Stimulated activated CD8-positive, alpha-beta memory T cell treated with anti-CD3 and anti-CD28 coated beads, Interleukin-15, amount 100 ng/mL, for 4 hours (primary cell): ENCODE results near the gene FNDC3B.

Experiments
- DNase-seq, 2 donors: peaks; one replicate each; pipeline ENCODE4 v3.0.0-alpha.2; 2020; ENCODE audit warnings: low read depth in 2 of 2

Gene FNDC3B

GRCh38 chr3:172073262-172073915 is 34.0 kb downstream of the FNDC3B start:
- DNase-seq = no peak

GRCh38 chr3:172074032-172074431 is 34.7 kb downstream of the FNDC3B start:
- no peak for DNase-seq

GRCh38 chr3:172074586-172074985 is 35.2 kb downstream of the FNDC3B start:
- no peak for DNase-seq

GRCh38 chr3:172076212-172076611 is 36.8 kb downstream of the FNDC3B start:
- DNase-seq = no peak

GRCh38 chr3:172077197-172077757 is 37.9 kb downstream of the FNDC3B start:
- DNase-seq = no peak

- DNase-seq = no peak
Observed at GRCh38 chr3:172078244-172078643, 38.9 kb downstream of the FNDC3B start.

GRCh38 chr3:172078721-172079120 is 39.3 kb downstream of the FNDC3B start:
- DNase-seq = no peak

- no peak for DNase-seq
Observed at GRCh38 chr3:172079326-172079976, 40.1 kb downstream of the FNDC3B start.

GRCh38 chr3:172080503-172080902 is 41.1 kb downstream of the FNDC3B start:
- DNase-seq = no peak

- no peak for DNase-seq
Observed at GRCh38 chr3:172082269-172082668, 42.9 kb downstream of the FNDC3B start.

- DNase-seq = no peak
Observed at GRCh38 chr3:172082820-172083513, 43.6 kb downstream of the FNDC3B start.

GRCh38 chr3:172083995-172084409 is 44.6 kb downstream of the FNDC3B start:
- DNase-seq = no peak

GRCh38 chr3:172084871-172085556 is 45.6 kb downstream of the FNDC3B start:
- DNase-seq = no peak

GRCh38 chr3:172085557-172085895 is 46.1 kb downstream of the FNDC3B start:
- DNase-seq = no peak

- DNase-seq = no peak
Observed at GRCh38 chr3:172086071-172086470, 46.7 kb downstream of the FNDC3B start.

GRCh38 chr3:172087198-172087597 is 47.8 kb downstream of the FNDC3B start:
- DNase-seq = no peak

GRCh38 chr3:172087602-172088580 is 48.5 kb downstream of the FNDC3B start:
- DNase-seq = no peak

- DNase-seq = no peak
Observed at GRCh38 chr3:172089250-172089649, 49.9 kb downstream of the FNDC3B start.

- DNase-seq = no peak
Observed at GRCh38 chr3:172090035-172090434, 50.7 kb downstream of the FNDC3B start.

GRCh38 chr3:172092658-172093057 is 53.3 kb downstream of the FNDC3B start:
- no peak for DNase-seq
